K562 (cell line): ENCODE results near the gene CIAO2A. TPM values are rescaled to one million over a fixed set of nuclear protein-coding genes. Genes with fewer than 3 reads are reported as not detected.

Experiments used
- CBFA2T3 ChIP-seq: fragments of 450-650 bp; IDR thresholded peaks from 2 replicates; pipeline ENCODE4 v1.6.1; 2017
- CBX3 ChIP-seq, 2 experiments: IDR thresholded peaks; 1 replicate in 1 of 2; 2 replicates in 1 of 2; pipeline ENCODE4 v1.6.1; 2012; ENCODE audit warnings: inconsistent platforms in 2 of 2, low read length in 2 of 2, borderline replicate concordance in 1 of 2, control low read depth in 1 of 2
- FOSL1 ChIP-seq: fragments of 200-800 bp; sonication (Bioruptor generic); conservative IDR thresholded peaks from 2 replicates; pipeline ENCODE4 v1.6.1; 2016; ENCODE audit warnings: missing genetic modification characterization, missing compliant biosample characterization
- GABPA ChIP-seq: fragments of 200-800 bp; sonication (Bioruptor generic); conservative IDR thresholded peaks from 2 replicates; pipeline ENCODE4 v1.6.1; 2016; ENCODE audit warnings: low read depth, missing genetic modification characterization, missing compliant biosample characterization
- MCM5 ChIP-seq: fragments of 450-650 bp; IDR thresholded peaks from 2 replicates; pipeline ENCODE4 v1.6.1; 2016; ENCODE audit warnings: low read depth
- SIN3B ChIP-seq: fragments of 450-650 bp; IDR thresholded peaks from 2 replicates; pipeline ENCODE4 v1.6.1; 2017; ENCODE audit warnings: low read depth, mild to moderate bottlenecking, moderate library complexity
- SP1 ChIP-seq: sonication (generic); formaldehyde crosslinking; IDR thresholded peaks from 2 replicates; pipeline ENCODE4 v1.8.1; 2022; ENCODE audit warnings: mild to moderate bottlenecking, missing genetic modification reagents
- USF1 ChIP-seq: sonication (generic); formaldehyde crosslinking; IDR thresholded peaks from 2 replicates; pipeline ENCODE4 v1.9.0; 2022; ENCODE audit warnings: mild to moderate bottlenecking, missing genetic modification reagents
- ZBED1 ChIP-seq: IDR thresholded peaks from 2 replicates; pipeline ENCODE4 v1.6.1; 2014
- ZBTB26 ChIP-seq: fragments of 450-650 bp; formaldehyde crosslinking; IDR thresholded peaks from 2 replicates; pipeline ENCODE4 v1.4.0; 2022; ENCODE audit warnings: missing genetic modification characterization
- ZBTB33 ChIP-seq: sonication (generic); formaldehyde crosslinking; IDR thresholded peaks from 2 replicates; pipeline ENCODE4 v1.8.1; 2023; ENCODE audit warnings: mild to moderate bottlenecking, missing genetic modification reagents
- ZBTB9 ChIP-seq: fragments of 450-650 bp; formaldehyde crosslinking; IDR thresholded peaks from 2 replicates; pipeline ENCODE4 v1.4.0; 2020; ENCODE audit warnings: mild to moderate bottlenecking, moderate library complexity
- ZNF311 ChIP-seq: fragments of 250-450 bp; sonication (Bioruptor Pico); IDR thresholded peaks from 2 replicates; pipeline ENCODE4 v1.4.0; 2020; ENCODE audit warnings: mild to moderate bottlenecking, moderate library complexity
- ZNF586 ChIP-seq: fragments of 450-650 bp; formaldehyde crosslinking; conservative IDR thresholded peaks from 2 replicates; pipeline ENCODE4 v1.4.0; 2020; ENCODE audit warnings: mild to moderate bottlenecking, moderate library complexity
- ZSCAN29 ChIP-seq: fragments of 450-650 bp; IDR thresholded peaks from 2 replicates; pipeline ENCODE4 v1.6.1; 2017
- polyA plus RNA-seq, 8 experiments: library from polyadenylated mRNA; depleted of rRNA in 4 of 8; stranded (reverse) in 5 of 8; unstranded in 3 of 8; fragments of >200 nt; fragmentation: Nextera tagmentation in 2 of 8; fragmentation: Illumina TruSeq in 1 of 8; extraction: Ambion mirVana in 2 of 8; extraction: Trizol in 1 of 8; gene quantifications; 2 replicates each; pipeline versions ENCODE4 v1.2.1 to v1.2.3, GENCODE V29; 2011 to 2014; ENCODE audit warnings: inconsistent platforms in 1 of 8, missing spikeins in 1 of 8
- total RNA-seq, 7 experiments: library from RNA; depleted of rRNA in 6 of 7; stranded (reverse); fragments of >200 nt in 6 of 7; fragmentation: Illumina TruSeq in 2 of 7; extraction: Trizol in 2 of 7; gene quantifications; 2 replicates each; pipeline versions ENCODE4 v1.2.1 to v1.2.3, GENCODE V29; 2011 to 2021; ENCODE audit warnings: low replicate concordance in 1 of 7

CIAO2A gene
- total and polyA plus RNA-seq, 9 of the 15 experiments (the other 6 are each of a cell fraction or from before 2014, with no cell fraction given): 161 to 429 (median 313) TPM

GRCh38 chr15:64092864-64093626, 593 bp downstream of the CIAO2A start (continued):
- no peak for TF ChIP-seq ZBTB33 (CRISPR knock-in tag)
- no peak for TF ChIP-seq FOSL1 (tag)
- no peak for TF ChIP-seq ZNF311 (CRISPR knock-in tag)
- no peak for TF ChIP-seq SIN3B
- no peak for TF ChIP-seq MCM5
- no peak for TF ChIP-seq ZNF586
- TF ChIP-seq ZBTB26 (CRISPR knock-in tag): no peak
- no peak for TF ChIP-seq ZBTB9 (CRISPR knock-in tag)
- TF ChIP-seq ZSCAN29: no peak
- TF ChIP-seq USF1: peak; percentile 93
- TF ChIP-seq CBFA2T3: no peak
- TF ChIP-seq CBX3 (IDR thresholded peaks at IDR 0.05; ENCODE audit: borderline replicate concordance in 1 of 2, low read length in 2 of 2): peak in 1 of 2 experiments; percentile 68; a peak in 1 of 3 replicates
- TF ChIP-seq GABPA (tag): no peak
- TF ChIP-seq ZBED1: no peak
- TF ChIP-seq SP1 (CRISPR knock-in tag): no peak
